GM12892 (cell line): ENCODE results near the gene SNHG17.
A peak's percentile ranks its signal among the peaks of the same experiment; 100 is the strongest.
"Not testable (repeated sequence)": the region's sequence is repeated elsewhere in the genome, so short reads cannot be mapped to it uniquely, and the experiment has no call there.

ENCODE experiments used
- DNase-seq: peaks from one replicate; pipeline ENCODE4 v3.0.0; 2011; ENCODE audit not compliant: insufficient read length
- FAIRE-seq: peaks from 2 replicates; lab custom pipeline; 2011; peaks lifted over from hg19 to GRCh38; lab: Jason Lieb, UNC
- POLR2A ChIP-seq: IDR thresholded peaks from 2 replicates; pipeline ENCODE4 v1.6.1; 2011; ENCODE audit warnings: low read depth, low read length, control low read depth
- POLR2AphosphoS5 ChIP-seq: IDR thresholded peaks from 2 replicates; pipeline ENCODE4 v1.6.1; 2011; ENCODE audit warnings: low read depth, low read length, control low read depth
- TAF1 ChIP-seq: IDR thresholded peaks from 2 replicates; pipeline ENCODE4 v1.6.1; 2011; ENCODE audit warnings: low read depth, mild to moderate bottlenecking, control low read depth, low read length, borderline replicate concordance

SNHG17 gene

DNA sequence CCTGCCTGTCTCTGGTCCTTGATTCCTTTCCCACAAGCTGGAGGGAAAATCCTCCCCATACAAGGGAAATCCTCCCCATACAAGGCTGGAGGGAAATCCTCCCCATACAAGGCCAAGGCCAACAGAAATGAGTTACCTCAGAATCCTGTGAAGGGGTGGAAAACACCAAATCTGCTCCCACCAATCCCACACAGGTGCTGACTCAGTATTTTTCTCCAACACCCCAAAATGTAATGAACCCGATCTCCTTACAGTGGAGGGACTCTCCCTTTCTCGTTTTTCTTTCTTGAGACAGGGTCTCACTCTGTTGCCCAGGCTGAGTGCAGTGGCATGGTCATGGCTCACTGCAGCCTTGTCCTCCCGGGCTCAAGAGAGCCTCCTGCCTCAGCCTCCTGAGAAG is 6.3 kb downstream of the SNHG17 start:
- TF ChIP-seq TAF1 (no peak), POLR2AphosphoS5 (no peak), POLR2A (no peak)
- FAIRE-seq: no peak
- no peak for DNase-seq

DNA sequence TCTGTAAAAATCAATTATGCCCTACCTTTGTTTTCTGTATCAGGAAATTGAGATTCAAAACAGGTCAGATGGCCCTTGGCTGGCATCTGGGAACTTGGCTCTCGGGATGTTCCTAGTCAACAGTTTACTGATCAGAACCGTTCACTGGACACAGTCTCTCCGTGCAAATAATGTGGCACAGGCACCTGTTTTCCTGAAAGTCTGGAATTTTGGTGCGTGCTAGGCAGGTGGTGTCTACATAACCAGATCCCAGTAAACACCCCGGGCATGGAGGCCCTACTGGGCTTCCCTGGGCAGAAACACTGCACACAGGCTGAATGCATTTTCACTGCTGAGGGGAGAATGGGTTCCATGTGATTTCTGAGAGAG is 7.5 kb downstream of the SNHG17 start:
- TF ChIP-seq TAF1: no peak
- TF ChIP-seq POLR2AphosphoS5: peak; percentile 44
- DNase-seq (no peak), FAIRE-seq (no peak)

DNA sequence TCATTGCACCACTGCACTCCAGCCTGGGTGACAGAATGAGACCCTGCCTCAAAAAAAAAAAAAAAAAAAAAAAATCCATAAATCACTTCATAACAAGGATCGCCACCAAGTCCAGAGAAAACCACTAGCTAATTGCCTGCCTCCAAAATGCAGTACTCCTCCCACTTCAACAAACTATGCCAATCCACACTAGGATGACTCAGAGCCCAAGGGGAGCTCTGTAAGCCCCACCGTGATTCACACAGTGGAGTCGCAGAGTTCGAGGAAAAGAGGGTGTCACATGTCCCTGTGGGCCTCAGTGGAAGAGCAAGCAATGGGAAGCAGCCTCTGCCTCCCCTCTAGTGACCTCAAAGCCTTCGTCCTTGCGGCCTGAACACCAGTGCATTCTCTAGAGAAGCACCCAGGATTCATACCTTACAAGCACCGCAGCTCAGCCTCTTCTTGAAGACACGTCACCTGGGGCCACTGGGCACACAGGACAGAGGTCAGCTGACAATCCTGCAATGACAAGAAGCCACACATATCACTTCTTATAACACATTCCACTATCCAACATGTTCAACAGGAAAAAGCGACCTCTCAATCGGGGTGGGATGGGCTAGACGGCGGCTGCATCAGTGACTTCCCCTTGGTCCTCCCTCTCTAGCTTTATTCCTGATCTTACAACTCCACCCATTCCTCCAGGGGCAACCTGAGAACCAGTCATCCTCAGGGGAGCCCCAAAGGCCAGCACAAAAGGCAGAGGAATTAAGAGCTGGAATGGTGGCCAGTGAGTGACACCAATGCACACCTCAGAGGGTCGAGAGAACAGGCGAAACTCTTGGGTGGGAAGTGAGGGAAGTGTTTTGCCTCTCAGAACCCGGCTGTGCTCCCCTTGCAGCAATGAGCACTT is 8.9 kb downstream of the SNHG17 start:
- TF ChIP-seq POLR2A (no peak), POLR2AphosphoS5 (peak; percentile 43), TAF1 (no peak)
- DNase-seq (no peak), FAIRE-seq (no peak)

DNA sequence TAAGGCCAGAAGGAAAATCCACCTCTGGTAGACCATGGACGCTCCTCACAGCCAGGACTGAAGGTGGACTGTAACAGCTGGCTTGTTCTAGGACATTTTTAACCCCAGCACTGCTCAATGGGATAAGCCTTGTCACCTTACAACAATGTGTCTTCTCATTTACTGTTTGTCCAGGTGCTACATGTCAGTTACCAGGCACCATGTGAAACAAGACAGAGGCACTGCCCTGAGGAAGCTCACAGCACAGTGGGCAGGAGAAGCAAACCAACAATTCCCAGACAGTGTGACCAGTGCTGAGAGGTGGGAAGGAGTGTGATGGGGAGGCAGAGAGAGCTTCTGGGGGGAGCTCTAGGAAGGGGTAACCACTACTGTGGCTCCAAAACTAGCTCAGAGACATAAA is 10.7 kb downstream of the SNHG17 start:
- FAIRE-seq: no peak
- TF ChIP-seq POLR2A (peak; percentile 63), POLR2AphosphoS5 (peak; percentile 48; the same call in 1 of the 2 replicates), TAF1 (no peak)

DNA sequence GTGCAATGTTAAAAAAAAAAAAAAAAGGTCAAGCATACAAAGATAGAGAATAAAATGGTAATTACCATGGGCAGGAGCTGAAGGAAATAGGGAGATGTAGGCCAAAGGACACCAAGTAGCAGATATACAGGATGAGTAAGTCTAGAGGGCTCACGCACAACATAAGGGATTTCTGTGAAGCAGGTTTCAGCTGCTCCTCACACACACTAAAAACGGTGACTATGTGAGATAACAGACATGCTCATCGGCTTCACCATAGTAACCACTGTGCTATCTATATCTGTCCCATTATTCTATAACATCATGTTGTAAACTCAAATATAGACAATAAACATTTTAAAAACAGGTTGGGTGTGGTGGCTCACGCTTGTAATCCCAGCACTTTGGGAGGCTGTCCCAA is 11.6 kb downstream of the SNHG17 start:
- DNase-seq (no peak), FAIRE-seq (no peak)
- no peak for TF ChIP-seq TAF1
- TF ChIP-seq POLR2AphosphoS5: no peak
- no peak for TF ChIP-seq POLR2A

More for the DNA sequence above, 10.7 kb downstream of the SNHG17 start:
- no peak for DNase-seq

DNA sequence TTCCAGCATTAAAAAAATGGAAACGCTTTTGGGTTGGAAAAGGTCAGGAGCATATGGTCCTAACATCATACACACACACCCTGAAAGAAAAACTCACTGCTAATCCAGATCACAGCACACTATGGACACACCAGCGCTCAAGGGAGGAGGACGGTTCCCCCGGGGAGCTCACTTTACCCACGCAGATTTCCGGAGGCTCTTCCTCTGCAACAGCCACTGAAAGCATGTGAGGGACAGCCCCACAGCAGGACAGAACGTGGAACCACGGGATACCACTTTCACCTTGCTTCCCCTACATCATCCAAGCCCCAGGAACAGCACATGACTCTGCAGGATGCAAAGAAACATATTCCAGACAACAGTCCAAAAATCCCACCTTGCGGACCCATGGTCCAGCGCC is 13.2 kb downstream of the SNHG17 start:
- TF ChIP-seq POLR2AphosphoS5 (peak; percentile 56; the same call in 1 of the 2 replicates), POLR2A (no peak), TAF1 (no peak)
- no peak for FAIRE-seq
- DNase-seq: no peak

DNA sequence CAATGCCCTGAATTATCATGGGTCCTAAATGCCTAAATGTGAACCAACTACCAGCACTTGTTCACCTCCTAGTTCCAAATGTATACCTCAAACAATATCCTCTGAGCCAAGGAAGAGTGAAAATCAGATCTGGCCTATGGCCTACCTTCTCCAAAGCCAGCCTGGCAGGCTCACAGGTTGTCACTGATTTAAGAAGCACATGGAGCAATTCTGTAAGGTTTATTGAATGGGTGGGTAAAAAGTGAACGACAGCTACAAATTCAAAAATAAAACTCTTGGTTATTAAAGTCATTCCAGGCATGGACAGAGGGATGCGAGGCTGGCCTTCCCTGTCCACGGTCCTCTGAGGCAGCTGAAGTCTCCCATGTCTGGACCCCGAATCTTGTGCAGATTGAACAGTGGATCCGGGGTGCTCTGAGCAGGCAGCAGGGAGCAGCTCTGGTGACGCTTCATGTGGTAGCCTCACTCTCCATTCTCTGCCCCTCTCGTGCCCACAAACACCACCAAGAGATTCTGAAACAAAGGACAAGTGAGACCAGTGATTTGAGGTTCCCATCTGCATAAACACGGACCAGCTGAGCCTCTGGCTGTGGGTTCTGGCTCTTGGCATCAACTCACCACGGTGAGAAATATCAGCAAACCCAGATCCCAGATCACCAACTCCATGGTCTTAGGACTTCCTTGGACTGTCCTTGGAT is 14.6 kb downstream of the SNHG17 start:
- FAIRE-seq (no peak), DNase-seq (no peak)
- no peak for TF ChIP-seq TAF1
- no peak for TF ChIP-seq POLR2A
- no peak for TF ChIP-seq POLR2AphosphoS5

DNA sequence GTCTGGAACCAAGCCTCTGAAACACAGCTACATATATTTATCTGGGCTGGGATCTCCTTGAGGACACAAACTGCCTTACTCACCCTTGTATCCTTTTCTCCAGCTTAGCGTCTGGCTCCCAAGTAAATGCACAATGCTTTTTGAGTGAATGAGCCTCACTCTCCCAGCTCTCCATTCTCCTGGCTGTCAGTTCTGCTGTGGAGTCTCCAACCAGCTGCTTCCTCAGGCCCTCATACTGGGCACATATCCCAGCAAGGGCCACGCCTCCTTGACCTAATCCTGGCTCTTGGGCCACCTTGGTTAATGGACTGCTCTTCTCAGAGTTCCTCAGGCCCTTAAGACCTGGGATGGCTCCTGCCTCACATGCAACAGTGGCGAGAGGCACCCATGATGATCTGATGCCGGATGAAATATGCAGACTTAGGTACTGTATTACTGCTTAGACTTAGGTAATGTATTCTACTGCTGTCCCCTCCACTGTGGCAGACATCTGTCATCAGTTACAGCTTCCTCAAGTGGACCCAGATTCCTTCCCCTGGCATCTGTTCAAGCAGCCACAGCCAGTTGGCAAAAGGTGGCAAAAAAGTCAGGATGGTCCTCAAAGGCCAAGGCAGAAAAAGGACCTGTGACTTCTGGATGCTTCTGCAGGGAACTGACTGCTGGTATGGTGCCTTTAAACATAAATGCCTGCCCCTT is 16.5 kb downstream of the SNHG17 start:
- TF ChIP-seq TAF1: no peak
- TF ChIP-seq POLR2A: peak; percentile 18; the same call in 1 of the 2 replicates
- 0 out of 2 replicates have a peak, but pooled peaks have one; percentile 9 for TF ChIP-seq POLR2AphosphoS5
- DNase-seq (no peak), FAIRE-seq (no peak)

DNA sequence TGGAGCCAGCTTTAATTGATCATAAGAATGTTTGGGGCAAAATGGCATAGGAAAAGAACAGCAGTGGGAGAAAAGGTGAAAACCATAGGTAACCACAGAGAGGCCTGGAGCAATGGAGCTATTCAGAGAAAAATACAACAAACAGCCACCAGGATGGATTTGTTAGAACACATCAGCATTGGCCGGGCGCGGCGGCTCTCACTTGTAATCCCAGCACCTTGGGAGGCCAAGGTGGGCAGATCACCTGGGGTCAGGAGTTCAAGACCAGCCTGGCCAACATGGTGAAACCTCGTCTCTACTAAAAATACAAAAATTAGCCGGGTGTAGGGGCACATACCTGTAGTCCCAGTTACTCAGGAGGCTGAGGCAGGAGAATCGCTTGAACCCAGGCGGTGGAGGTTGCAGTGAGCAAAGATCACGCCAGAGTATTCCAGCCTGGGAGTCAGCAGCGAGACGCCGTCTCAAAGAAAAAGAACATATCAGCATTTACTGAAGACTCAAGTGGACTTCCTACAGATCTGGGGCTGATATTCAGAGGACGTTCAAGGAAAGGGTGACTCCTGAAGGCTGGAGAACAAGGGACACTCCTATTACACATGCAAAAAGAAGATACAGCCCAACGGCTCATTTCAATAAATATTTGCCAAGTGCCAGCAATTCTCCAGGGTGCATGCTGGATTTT is 20.2 kb downstream of the SNHG17 start:
- TF ChIP-seq POLR2A (no peak), TAF1 (no peak), POLR2AphosphoS5 (no peak)
- FAIRE-seq (no peak), DNase-seq (no peak)

DNA sequence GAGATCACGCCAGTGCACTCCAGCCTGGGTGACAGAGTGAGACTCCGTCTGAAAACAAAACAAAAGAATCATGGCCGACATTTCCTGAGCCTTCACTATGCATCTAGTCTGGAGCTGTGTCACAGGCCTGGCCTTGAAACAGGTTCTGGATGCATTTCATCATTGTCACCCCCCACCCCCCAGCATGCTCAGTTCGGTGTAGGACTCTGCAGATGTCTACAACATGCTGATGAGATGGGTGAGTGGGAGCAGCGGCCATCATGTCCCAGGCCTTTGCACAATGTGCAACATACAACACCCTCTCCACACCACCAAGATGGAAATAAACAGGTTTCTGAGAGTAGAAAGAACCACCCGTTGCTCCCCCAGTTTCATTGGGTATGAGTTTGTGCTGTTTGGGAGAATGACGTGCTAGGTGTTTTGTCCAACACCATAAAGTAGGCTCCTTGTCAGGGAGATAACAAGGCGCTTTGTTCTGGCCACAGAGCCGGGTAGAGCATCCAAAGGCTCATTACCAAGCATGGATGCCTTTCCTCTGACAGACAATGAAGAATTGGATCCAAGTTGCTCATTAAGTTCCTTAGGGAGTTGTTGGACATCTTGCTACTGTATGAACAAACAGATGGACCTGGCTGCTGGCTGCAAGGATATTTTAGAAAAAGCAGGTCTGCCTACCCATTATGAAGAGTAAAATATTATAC is 22.1 kb downstream of the SNHG17 start:
- DNase-seq (no peak), FAIRE-seq (no peak)
- no peak for TF ChIP-seq POLR2AphosphoS5
- no peak for TF ChIP-seq TAF1
- no peak for TF ChIP-seq POLR2A

DNA sequence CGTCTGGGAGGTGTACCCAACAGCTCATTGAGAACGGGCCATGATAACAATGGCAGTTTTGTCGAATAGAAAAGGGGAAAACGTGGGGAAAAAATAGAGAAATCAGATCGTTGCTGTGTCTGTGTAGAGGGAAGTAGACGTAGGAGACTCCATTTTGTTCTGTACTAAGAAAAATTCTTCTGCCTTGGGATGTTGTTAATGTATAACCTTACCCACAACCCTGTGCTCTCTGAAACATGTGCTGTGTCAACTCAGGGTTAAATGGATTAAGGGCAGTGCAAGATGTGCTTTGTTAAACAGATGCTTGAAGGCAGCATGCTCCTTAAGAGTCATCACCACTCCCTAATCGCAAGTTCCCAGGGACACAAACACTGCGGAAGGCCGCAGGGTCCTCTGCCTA is 27.3 kb downstream of the SNHG17 start:
- not testable (repeated sequence) for DNase-seq, FAIRE-seq

DNA sequence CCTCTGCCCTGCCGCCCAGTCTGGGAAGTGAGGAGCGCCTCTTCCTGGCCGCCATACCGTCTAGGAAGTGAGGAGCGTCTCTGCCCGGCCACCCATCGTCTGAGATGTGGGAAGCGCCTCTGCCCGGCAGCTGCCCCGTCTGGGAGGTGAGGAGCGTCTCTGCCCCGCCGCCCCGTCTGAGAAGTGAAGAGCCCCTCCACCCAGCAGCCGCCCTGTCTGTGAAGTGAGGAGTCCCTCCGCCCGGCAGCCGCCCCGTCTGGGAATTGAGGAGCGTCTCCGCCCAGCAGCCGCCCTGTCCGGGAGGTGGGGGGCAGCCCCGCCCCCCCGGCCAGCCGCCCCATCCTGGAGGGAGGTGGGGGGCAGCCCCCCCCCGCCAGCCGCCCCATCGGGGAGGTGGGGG is 27.8 kb downstream of the SNHG17 start:
- FAIRE-seq (no peak), DNase-seq (no peak)
- no peak for TF ChIP-seq POLR2A
- TF ChIP-seq TAF1: no peak
